Left ventricle myocardium superior (tissue), 1 donor: ENCODE measurements around the gene ITGB5. TPM values are rescaled to one million over a fixed set of nuclear protein-coding genes. Genes with fewer than 3 reads are reported as not detected.

ENCODE experiments used
- ATAC-seq: fragments of 200-7000 bp; cut with Tn5 transposase; one replicate; pipeline ENCODE4 v1.9.1; 2020; ENCODE audit warnings: mild to moderate bottlenecking, moderate library complexity
- DNase-seq: peaks from one replicate; pipeline ENCODE4 v3.0.0-alpha.2; 2020
- intact Hi-C: fragments of 100-400 bp; cut with micrococcal nuclease; formaldehyde crosslinking; loops from one replicate; pipeline ENCODE4 v1.11.0; 2022
- total RNA-seq: library from RNA; stranded (reverse); fragmentation: NEBNext Ultra II Directional; extraction: Animal tissue kit (Norgen Biotek cat#: 25700); gene quantifications from one replicate; pipeline ENCODE4 v1.2.1, GENCODE V29; 2021
- donor health status: DM: no; HTN: yes; CAD: no; lungs with severe emphysema.

The ITGB5 gene
- total RNA-seq, 1 donor from 2014 or later: 109 TPM

GRCh38 chr3:124878561-124879336 lies 8.4 kb downstream of the ITGB5 start:
- ATAC-seq: peak; percentile 79
- intact Hi-C loops: no loop called here
- DNase-seq: no peak

- ATAC-seq (no peak), DNase-seq (no peak)
- intact Hi-C loops: no loop called here
Observed at GRCh38 chr3:124877674-124878073, 9.5 kb downstream of the ITGB5 start.

- peak; percentile 40 for DNase-seq
- intact Hi-C loops: no loop called here
- peak; percentile 34 for ATAC-seq
Observed at GRCh38 chr3:124876401-124876878, 10.7 kb downstream of the ITGB5 start.

GRCh38 chr3:124873226-124873625 lies 13.9 kb downstream of the ITGB5 start:
- no peak for DNase-seq
- ATAC-seq: no peak
- intact Hi-C loops: no loop called here

- no peak for ATAC-seq
- DNase-seq: no peak
- intact Hi-C loops: no loop called here
Observed at GRCh38 chr3:124867511-124867910, 19.7 kb downstream of the ITGB5 start.

- no peak for ATAC-seq
- intact Hi-C loops: no loop called here
- DNase-seq: no peak
Observed at GRCh38 chr3:124862006-124862405, 25.2 kb downstream of the ITGB5 start.

- DNase-seq: no peak
- intact Hi-C loops: no loop called here
- peak; percentile 5 for ATAC-seq
Observed at GRCh38 chr3:124861041-124861440, 26.1 kb downstream of the ITGB5 start.

GRCh38 chr3:124860599-124860998 lies 26.6 kb downstream of the ITGB5 start:
- intact Hi-C loops: no loop called here
- ATAC-seq: peak; percentile 94
- DNase-seq: peak; percentile 41

GRCh38 chr3:124859025-124859424 lies 28.1 kb downstream of the ITGB5 start:
- ATAC-seq: peak; percentile 7

GRCh38 chr3:124858275-124858674 lies 28.9 kb downstream of the ITGB5 start:
- intact Hi-C loops: no loop called here
- ATAC-seq: no peak
- no peak for DNase-seq

More at GRCh38 chr3:124859025-124859424, 28.1 kb downstream of the ITGB5 start:
- intact Hi-C loops: no loop called here
- no peak for DNase-seq

- intact Hi-C loops: no loop called here
- DNase-seq (no peak), ATAC-seq (no peak)
Observed at GRCh38 chr3:124856677-124857076, 30.5 kb downstream of the ITGB5 start.

GRCh38 chr3:124854009-124854408 lies 33.2 kb downstream of the ITGB5 start:
- no peak for ATAC-seq
- no peak for DNase-seq
- intact Hi-C loops: no loop called here

- DNase-seq (no peak), ATAC-seq (no peak)
- intact Hi-C loops: no loop called here
Observed at GRCh38 chr3:124853446-124853845, 33.7 kb downstream of the ITGB5 start.

- DNase-seq (no peak), ATAC-seq (no peak)
- intact Hi-C loops: no loop called here
Observed at GRCh38 chr3:124851905-124852304, 35.3 kb downstream of the ITGB5 start.

GRCh38 chr3:124851136-124851535 lies 36.0 kb downstream of the ITGB5 start:
- intact Hi-C loops: no loop called here
- ATAC-seq: peak; percentile 17

GRCh38 chr3:124850633-124851032 lies 36.5 kb downstream of the ITGB5 start:
- no peak for DNase-seq
- peak; percentile 62 for ATAC-seq
- intact Hi-C loops: no loop called here

More at GRCh38 chr3:124851136-124851535, 36.0 kb downstream of the ITGB5 start:
- DNase-seq: no peak

- intact Hi-C loops: no loop called here
- ATAC-seq (no peak), DNase-seq (no peak)
Observed at GRCh38 chr3:124850212-124850611, 37.0 kb downstream of the ITGB5 start.

- intact Hi-C loops: no loop called here
- no peak for ATAC-seq
- DNase-seq: no peak
Observed at GRCh38 chr3:124848300-124848699, 38.9 kb downstream of the ITGB5 start.

- ATAC-seq (no peak), DNase-seq (no peak)
- intact Hi-C loops: no loop called here
Observed at GRCh38 chr3:124847863-124848262, 39.3 kb downstream of the ITGB5 start.

GRCh38 chr3:124847051-124847450 lies 40.1 kb downstream of the ITGB5 start:
- intact Hi-C loops: no loop called here
- DNase-seq (no peak), ATAC-seq (no peak)

GRCh38 chr3:124846189-124846588 lies 41.0 kb downstream of the ITGB5 start:
- DNase-seq: no peak
- peak; percentile 62 for ATAC-seq
- intact Hi-C loops: no loop called here
